ENCODE data around the gene ANKRD27.

ANKRD27 gene

DNA sequence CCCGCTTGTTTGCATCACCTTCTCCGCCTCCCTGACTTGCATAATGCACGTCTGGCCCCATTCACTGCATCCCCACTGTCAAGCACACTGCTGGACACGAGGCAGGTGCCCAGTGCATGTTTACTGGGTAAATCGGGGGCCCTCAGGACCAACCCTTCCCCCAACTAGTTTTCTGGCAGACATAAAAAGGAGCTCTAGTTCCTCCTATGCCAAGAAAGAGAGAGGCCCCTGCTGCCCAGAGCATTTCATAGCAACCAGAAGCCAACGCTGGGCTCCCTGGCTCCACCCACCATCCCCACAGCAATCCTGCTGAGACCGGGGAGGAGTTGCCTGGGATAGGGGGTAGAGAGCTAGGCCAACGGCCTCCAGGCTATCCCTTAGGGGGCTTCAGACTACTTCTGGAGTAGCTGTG lies 23.2 kb downstream of the ANKRD27 start:
- TF ChIP-seq, protein P1, sequence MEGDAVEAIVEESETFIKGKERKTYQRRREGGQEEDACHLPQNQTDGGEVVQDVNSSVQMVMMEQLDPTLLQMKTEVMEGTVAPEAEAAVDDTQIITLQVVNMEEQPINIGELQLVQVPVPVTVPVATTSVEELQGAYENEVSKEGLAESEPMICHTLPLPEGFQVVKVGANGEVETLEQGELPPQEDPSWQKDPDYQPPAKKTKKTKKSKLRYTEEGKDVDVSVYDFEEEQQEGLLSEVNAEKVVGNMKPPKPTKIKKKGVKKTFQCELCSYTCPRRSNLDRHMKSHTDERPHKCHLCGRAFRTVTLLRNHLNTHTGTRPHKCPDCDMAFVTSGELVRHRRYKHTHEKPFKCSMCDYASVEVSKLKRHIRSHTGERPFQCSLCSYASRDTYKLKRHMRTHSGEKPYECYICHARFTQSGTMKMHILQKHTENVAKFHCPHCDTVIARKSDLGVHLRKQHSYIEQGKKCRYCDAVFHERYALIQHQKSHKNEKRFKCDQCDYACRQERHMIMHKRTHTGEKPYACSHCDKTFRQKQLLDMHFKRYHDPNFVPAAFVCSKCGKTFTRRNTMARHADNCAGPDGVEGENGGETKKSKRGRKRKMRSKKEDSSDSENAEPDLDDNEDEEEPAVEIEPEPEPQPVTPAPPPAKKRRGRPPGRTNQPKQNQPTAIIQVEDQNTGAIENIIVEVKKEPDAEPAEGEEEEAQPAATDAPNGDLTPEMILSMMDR (IDR thresholded peaks at IDR 0.05; ENCODE audit: low read depth, low read length, missing control alignments): no peak
- H3K4me3 ChIP-seq (ENCODE audit: low read depth, low read length): no peak overlapping the region
- DNase-seq (ENCODE audit: low read depth): no peak

DNA sequence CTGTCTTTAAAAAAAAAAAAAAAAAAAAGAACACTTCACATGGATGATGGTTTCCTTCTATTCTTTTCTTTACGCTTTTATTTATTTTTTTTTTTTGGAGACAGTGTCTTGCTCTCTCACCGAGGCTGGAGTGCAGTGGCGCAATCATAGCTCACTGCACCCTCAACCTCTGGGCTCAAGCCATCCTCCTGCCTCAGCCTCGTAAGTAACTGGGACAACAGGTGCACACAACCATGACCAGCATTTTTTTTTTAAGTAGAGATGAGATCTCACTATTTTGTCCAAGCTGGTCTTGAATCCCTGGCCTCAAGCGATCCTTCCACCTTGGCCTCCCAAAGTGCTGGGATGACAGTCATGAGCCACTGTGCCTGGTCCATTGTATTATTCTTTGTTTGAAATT lies 24.3 kb downstream of the ANKRD27 start:
- TF ChIP-seq, protein P1 (IDR thresholded peaks at IDR 0.05; ENCODE audit: low read depth, low read length, missing control alignments): no peak
- no peak overlapping the region for H3K4me3 ChIP-seq (ENCODE audit: low read depth, low read length)
- DNase-seq (ENCODE audit: low read depth): no peak

DNA sequence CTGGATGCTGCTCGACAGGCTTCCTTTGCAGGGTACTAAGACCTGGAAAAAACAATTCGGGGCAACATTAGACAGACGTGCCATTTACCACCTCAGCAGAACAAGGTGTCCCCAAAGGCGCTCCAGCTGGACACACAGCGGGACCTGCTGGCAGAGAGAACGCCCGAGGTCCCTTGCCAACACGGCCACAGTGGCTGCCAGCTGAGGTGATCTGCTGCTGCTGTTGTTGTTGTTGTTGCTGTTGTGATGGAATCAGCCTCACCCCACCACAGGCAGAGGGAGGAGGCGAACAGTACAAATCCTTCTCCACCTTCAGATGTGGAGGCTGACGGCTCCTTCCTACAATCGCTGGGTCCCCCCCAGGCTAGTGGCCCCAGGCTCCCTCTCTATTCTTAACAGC lies 25.2 kb downstream of the ANKRD27 start:
- H3K4me3 ChIP-seq (ENCODE audit: low read depth, low read length): no peak overlapping the region
- DNase-seq (ENCODE audit: low read depth): no peak
- TF ChIP-seq, protein P1 (IDR thresholded peaks at IDR 0.05; ENCODE audit: low read depth, low read length, missing control alignments): no peak

DNA sequence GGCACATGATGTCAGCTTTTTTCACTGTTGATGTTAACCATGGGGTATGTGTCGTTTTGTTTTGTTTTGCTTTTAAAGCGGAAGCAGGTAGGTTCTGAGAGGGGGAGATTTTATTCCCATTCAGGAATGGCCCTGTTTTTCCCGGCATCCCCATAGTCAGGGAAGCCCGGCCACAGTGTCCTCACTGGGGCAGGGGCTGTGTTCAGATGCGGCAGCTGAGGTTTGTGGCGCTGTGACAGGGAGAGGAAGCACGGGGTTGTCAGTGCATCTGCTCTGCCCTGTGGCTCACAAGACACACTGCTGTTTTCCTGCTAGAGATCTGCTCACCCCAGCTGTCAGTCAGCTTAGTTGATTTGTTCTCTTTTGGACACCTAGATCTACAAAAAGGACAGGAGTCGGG lies 27.6 kb downstream of the ANKRD27 start:
- H3K4me3 ChIP-seq (ENCODE audit: low read depth, low read length): no peak overlapping the region
- DNase-seq (ENCODE audit: low read depth): no peak
- TF ChIP-seq, protein P1 (IDR thresholded peaks at IDR 0.05; ENCODE audit: low read depth, low read length, missing control alignments): no peak

DNA sequence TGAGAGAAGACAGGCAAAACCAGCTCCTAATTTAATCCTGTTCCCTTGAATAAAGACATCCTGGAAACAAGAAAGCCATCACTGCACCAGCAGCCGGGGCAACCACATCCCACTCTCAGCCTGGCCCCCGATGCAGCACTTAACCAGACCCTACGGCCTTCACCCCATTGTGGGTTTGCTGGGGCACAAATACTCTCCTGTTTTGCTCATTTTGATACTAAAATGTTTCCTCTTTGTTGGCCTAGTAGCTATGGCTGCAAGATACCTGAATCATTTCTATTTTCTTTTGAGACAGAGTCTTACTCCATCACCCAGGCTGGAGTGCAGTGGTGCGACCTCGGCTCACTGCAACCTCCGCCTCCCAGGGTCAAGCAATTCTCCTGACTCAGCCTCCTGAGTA lies 28.4 kb downstream of the ANKRD27 start:
- DNase-seq (ENCODE audit: low read depth): no peak
- no peak overlapping the region for H3K4me3 ChIP-seq (ENCODE audit: low read depth, low read length)
- TF ChIP-seq, protein P1 (IDR thresholded peaks at IDR 0.05; ENCODE audit: low read depth, low read length, missing control alignments): no peak

DNA sequence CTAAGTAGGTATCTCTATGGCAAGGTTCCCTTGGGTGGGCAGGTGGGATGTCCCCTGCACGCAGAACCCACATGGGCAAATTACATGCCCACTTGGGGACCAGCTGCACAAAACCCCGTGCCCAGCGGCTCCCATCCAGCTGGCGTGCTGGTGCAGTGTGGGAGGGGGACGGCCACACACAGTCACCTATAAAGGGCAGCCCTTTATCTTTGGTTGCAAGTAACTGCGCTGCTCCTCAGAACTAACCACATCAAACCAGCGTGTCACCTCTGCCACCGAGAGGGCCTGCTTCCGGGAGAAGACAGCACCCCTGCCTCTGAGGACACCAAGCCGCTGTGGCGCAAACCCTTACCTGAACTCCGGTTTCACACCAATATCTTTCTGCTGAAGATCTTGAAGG lies 32.2 kb downstream of the ANKRD27 start:
- no peak for DNase-seq (ENCODE audit: low read depth)
- TF ChIP-seq, protein P1 (IDR thresholded peaks at IDR 0.05; ENCODE audit: low read depth, low read length, missing control alignments): no peak
- no peak overlapping the region for H3K4me3 ChIP-seq (ENCODE audit: low read depth, low read length)

DNA sequence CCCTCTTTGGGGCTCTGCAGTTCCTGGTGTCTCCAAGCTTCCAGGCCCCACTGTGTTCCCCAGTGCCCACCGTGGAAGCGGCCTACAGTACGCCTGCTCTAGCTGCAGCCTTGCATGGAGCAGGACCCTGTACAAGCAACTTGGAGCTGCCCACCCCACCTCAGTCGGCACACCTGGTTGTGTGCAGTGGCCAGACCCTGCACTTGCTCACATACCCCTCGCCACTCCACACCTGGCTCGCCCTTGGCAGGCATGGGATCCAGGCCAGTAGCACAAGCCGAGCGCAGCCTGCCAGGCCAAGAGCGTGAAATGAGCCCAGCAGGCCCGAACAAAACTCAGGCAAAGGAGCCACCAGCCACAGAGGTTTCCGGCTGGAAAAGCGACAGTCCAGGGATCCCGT lies 36.4 kb downstream of the ANKRD27 start:
- TF ChIP-seq, protein P1 (IDR thresholded peaks at IDR 0.05; ENCODE audit: low read depth, low read length, missing control alignments): no peak
- H3K4me3 ChIP-seq (ENCODE audit: low read depth, low read length): no peak overlapping the region
- DNase-seq (ENCODE audit: low read depth): no peak
